Fibroblast of skin of left quadriceps (primary cell): ENCODE data around the gene C20orf204.
A peak's percentile ranks its signal among the peaks of the same experiment; 100 is the strongest.

ENCODE experiments used
- DNase-seq, 2 experiments: peaks; one replicate each; pipeline ENCODE4 v3.0.0-alpha.2; 2013; ENCODE audit warnings: low read depth in 2 of 2

The C20orf204 gene

GRCh38 chr20:64071341-64072332 lies 35.7 kb downstream of the C20orf204 start:
- DNase-seq: no peak

DNA sequence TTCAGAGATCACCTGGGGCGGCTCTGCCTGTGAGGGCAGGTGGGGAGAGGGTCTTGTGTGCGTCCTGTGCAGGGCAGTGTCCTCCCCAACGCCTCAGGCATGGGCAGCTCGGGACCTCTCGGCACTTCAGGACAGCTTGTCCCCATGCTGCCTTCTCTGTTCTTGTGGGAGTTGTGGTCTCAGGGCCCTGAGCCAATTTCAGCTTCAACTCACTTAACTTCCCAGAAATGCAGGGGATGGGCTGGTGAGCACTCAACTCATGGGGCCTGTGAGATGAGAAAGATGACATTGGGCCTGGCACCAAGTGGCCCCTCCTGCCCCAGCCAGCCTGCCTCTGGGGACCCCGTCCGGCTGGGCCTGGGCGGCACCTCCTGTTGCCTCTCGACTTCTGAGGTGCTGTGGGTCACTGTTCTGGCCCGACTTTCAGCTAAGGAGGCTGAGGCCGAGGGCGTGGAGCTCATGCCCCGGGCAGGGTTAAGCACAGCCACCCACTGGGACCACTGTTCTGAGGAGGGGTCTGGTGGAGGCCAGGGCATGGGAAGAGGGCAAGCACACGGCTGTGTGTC lies 36.6 kb downstream of the C20orf204 start:
- no peak for DNase-seq

- no peak for DNase-seq
Observed at GRCh38 chr20:64073476-64074183, 37.6 kb downstream of the C20orf204 start.

GRCh38 chr20:64074184-64074789 lies 38.3 kb downstream of the C20orf204 start:
- DNase-seq: no peak

GRCh38 chr20:64074963-64075362 lies 39.0 kb downstream of the C20orf204 start:
- no peak for DNase-seq

DNA sequence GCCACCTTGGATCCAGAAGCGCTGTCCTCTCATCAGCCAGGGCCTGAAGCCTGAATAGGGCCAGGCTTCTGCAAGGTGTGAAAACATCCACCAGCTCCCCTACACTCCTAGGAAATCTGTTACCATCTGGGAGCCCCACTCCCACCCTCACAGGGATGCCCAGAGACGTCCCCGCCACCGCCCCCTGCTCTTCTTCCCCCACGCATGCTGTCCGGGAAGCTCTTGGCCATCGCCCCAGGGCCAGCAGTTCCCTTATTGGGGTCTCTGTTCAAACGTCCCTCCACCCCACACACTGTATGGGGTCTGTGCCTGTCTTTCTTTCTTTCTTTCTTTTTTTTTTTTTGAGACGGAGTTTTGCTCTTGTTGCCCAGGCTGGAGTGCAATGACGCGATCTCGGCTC lies 39.6 kb downstream of the C20orf204 start:
- no peak for DNase-seq

- no peak for DNase-seq
Observed at GRCh38 chr20:64076061-64076997, 40.3 kb downstream of the C20orf204 start.

DNA sequence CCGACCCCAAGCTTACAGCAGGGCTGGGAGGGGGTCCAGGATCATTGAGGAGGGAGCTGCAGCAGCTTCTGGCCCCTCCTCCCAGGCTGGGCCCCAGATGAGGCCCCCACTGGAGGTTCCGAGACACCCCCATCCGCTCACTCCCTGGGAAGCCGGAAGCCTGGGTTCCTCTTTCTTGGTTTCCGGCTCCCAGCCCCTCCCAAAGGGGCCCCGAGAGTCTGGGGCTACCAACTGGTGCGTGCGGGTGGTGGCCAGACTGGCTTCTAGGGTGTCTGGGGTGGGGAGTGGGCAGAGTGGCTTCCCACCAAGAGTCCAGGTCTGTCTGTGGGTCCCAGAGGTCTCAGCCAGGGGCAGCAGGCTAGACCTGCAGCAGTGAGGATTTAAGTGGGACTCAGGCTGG lies 41.1 kb downstream of the C20orf204 start:
- DNase-seq: no peak

GRCh38 chr20:64077541-64077875 lies 41.5 kb downstream of the C20orf204 start:
- DNase-seq: no peak

DNA sequence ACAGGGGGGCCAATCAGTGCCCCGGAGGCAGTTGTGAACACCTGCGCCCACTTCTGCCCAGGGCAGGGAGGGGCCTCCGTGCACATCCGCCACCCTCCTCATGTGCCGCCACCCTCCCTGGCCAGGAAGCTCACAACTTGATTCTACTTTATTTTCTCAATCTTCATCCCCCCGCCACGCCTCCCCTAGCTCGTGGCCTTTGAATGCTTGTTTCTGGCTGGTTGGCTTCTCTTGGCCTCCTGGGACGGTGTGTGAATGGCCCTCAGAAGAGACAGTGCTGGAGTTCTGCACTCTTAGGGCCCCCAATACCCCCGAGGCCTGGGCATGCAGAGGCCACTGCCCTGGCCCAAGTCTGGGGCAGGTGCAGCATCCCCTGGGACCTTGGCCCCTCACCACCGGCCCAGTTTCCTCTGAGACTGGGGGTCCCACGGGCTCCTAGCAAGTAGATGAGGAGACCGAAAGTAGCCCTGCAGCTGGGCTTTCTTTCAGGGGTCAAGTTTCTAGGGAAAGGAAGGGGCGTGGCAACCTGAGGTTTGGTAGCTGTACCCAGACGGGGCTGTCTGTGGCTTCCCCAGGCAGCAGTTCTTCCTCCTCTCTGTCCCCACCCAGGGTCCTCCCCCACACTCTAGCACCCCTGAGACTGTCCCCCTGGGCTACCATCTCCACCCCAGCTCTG lies 42.0 kb downstream of the C20orf204 start:
- no peak for DNase-seq

DNA sequence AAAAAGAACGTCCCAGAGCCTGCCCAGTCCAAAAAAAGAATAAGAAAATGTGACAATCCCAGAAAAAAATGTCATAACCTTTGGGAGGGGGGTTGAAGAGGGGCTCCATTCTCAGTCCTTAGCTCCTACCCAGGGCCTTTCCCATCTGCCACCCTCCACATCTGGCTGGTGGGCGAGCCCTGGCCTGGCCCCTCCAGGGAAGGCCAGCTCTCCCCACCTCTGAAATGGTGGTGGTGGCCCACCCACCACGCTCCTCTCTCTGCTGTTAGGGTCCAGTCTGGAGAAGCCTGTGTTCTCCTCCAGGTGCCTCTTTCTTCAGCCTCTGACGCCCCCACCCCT lies 42.9 kb downstream of the C20orf204 start:
- no peak for DNase-seq

GRCh38 chr20:64079273-64080012 lies 43.5 kb downstream of the C20orf204 start, which contains the start of gene RGS19:
Gene RGS19 (minus strand): TSS chr20:64079518. CDS start chr20:64076886, 2,632 bp downstream.
- DNase-seq: peak in 1 of 2 experiments; percentile 29

- no peak for DNase-seq
Observed at GRCh38 chr20:64080013-64080812, 44.2 kb downstream of the C20orf204 start, which contains the start of gene OPRL1. Gene OPRL1 (plus strand): TSS chr20:64080082. CDS start chr20:64092721, 12,639 bp downstream.

- no peak for DNase-seq
Observed at GRCh38 chr20:64080813-64081623, 45.0 kb downstream of the C20orf204 start.

- no peak for DNase-seq
Observed at GRCh38 chr20:64081624-64081964, 45.6 kb downstream of the C20orf204 start.

DNA sequence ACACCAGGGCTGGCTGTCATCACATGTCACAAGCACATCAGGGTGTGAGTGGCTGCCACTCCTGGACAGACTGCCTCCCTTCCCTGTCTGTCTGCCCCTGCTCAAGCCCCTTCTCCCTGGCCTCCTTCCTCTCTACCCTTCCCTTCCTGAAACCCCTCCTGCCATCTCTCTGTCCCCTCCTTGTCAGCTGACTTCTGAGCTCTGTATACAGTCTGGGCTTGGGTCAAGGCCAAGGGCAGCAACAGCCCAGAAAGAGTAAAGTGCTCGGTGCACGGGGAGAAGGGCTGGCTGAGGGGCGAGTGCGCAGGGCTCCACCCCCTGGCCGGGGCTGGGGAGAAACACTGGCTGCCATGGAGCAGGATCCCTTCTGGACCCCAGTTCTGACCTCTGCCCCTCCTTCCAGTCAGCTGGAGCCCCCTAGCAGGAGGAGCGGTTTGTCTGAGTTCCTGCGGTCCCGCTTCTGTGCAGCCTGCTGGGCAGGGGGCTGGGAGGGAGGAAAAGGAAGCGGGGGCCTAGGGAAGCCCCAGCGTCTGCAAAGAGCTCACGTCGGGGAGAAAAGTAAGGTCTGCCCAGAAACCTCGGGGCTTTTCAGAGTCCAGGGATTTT lies 46.2 kb downstream of the C20orf204 start:
- no peak for DNase-seq

- DNase-seq: no peak
Observed at GRCh38 chr20:64082820-64083377, 46.9 kb downstream of the C20orf204 start.
